Left lung (tissue), 10 donors: ENCODE measurements around the gene DAAM1. TPM values are rescaled to one million over a fixed set of nuclear protein-coding genes. Genes with fewer than 3 reads are reported as not detected.
A peak's percentile ranks its signal among the peaks of the same experiment; 100 is the strongest.

Experiments used
- ATAC-seq: fragments of 200-7000 bp; cut with Tn5 transposase; one replicate; pipeline ENCODE4 v1.9.1; 2020; ENCODE audit warnings: moderate library complexity
- DNase-seq, 4 donors: peaks; one replicate each; pipeline ENCODE4 v3.0.0-alpha.2; 2013 to 2020
- H3K27ac ChIP-seq, 2 donors: fragments of 200-600 bp; sonication (generic) in 1 of 2; one replicate each; pipeline versions ENCODE4 v1.5.0 to v1.8.0; 2020 to 2021
- H3K27me3 ChIP-seq, 2 donors: fragments of 200-600 bp; sonication (generic) in 1 of 2; one replicate each; pipeline versions ENCODE4 v1.5.0 to v1.8.0; 2020 to 2021
- H3K36me3 ChIP-seq, 2 donors: fragments of 200-600 bp; sonication (generic) in 1 of 2; one replicate each; pipeline versions ENCODE4 v1.5.0 to v1.8.0; 2020 to 2021
- H3K4me1 ChIP-seq, 2 donors: fragments of 200-600 bp; one replicate each; pipeline ENCODE4 v1.8.0; 2021
- H3K4me3 ChIP-seq, 2 donors: fragments of 200-600 bp; sonication (generic) in 1 of 2; one replicate each; pipeline versions ENCODE4 v1.5.0 to v1.8.0; 2020 to 2021; ENCODE audit warnings: mild to moderate bottlenecking in 1 of 2
- H3K9me3 ChIP-seq, 2 donors: fragments of 200-600 bp; sonication (generic) in 1 of 2; one replicate each; pipeline versions ENCODE4 v1.5.0 to v1.8.0; 2020 to 2021
- intact Hi-C, 2 donors: fragments of 100-400 bp; cut with DNase I; formaldehyde crosslinking; loops; one replicate each; pipeline versions ENCODE4 v1.11.2 to v1.14.2; 2022
- polyA plus RNA-seq, 6 donors: library from polyadenylated mRNA; unstranded; fragments of 120-200 nt; gene quantifications; one replicate each; pipeline ENCODE4 v1.2.1, GENCODE V29; 2013; ENCODE audit not compliant: insufficient read length in 6 of 6
- total RNA-seq, 2 donors: library from RNA; stranded (reverse); fragmentation: NEBNext Ultra II Directional; extraction: Animal tissue kit (Norgen Biotek cat#: 25700); gene quantifications; one replicate each; pipeline ENCODE4 v1.2.1, GENCODE V29; 2021
- TF ChIP-seq, protein P1 (sequence below), 2 donors: fragments of 200-600 bp; sonication (generic) in 1 of 2; IDR thresholded peaks; one replicate each; pipeline versions ENCODE4 v1.5.0 to v1.8.0; 2021; ENCODE audit warnings: antibody characterized with exemption in 2 of 2
- donor health status: DM: no; HTN: yes; CAD: no.
- donor health status: DM: no; HTN: no; CAD: no.

Gene DAAM1
- total and polyA plus RNA-seq, 8 donors, result 47.5 to 68.4 (median 51.0) TPM

DNA sequence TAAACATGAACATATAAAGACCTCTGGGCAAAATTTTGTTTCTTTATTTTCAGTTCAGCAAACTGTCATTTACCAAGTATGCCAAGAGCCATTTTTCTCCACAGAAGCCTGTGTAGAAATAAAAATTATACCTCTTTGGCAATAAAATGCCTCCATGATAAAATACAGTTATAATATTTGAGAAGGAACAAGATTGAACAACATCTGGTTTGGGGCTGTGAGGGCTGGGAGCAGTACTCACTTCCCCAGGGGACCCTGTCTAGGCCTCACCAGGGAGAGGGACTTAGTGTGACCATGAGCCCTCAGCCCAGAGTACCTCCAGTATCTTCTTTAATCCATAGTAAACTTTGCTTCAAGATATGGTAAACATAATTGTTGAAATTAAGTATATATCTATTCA is 65.1 kb downstream of the DAAM1 start:
- ATAC-seq (no peak), DNase-seq (no peak)
- TF ChIP-seq, protein P1, sequence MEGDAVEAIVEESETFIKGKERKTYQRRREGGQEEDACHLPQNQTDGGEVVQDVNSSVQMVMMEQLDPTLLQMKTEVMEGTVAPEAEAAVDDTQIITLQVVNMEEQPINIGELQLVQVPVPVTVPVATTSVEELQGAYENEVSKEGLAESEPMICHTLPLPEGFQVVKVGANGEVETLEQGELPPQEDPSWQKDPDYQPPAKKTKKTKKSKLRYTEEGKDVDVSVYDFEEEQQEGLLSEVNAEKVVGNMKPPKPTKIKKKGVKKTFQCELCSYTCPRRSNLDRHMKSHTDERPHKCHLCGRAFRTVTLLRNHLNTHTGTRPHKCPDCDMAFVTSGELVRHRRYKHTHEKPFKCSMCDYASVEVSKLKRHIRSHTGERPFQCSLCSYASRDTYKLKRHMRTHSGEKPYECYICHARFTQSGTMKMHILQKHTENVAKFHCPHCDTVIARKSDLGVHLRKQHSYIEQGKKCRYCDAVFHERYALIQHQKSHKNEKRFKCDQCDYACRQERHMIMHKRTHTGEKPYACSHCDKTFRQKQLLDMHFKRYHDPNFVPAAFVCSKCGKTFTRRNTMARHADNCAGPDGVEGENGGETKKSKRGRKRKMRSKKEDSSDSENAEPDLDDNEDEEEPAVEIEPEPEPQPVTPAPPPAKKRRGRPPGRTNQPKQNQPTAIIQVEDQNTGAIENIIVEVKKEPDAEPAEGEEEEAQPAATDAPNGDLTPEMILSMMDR (IDR thresholded peaks at IDR 0.05), result no peak
- Histone ChIP-seq H3K27ac (peak overlapping the region; percentile 72 to 84), H3K4me3 (no peak overlapping the region), H3K4me1 (peaks cover 34 to 36% of the 10 kb centered on the region in 2 donors), H3K9me3 (no peaks in the 10 kb centered on the region), H3K27me3 (no peaks in the 10 kb centered on the region), H3K36me3 (no peaks in the 10 kb centered on the region)
- intact Hi-C loops, result loop anchor here in 1 of 2 donors (10.0 kb wide), 1 partner anchor 59 kb away; no protein-coding TSS in a partner anchor

DNA sequence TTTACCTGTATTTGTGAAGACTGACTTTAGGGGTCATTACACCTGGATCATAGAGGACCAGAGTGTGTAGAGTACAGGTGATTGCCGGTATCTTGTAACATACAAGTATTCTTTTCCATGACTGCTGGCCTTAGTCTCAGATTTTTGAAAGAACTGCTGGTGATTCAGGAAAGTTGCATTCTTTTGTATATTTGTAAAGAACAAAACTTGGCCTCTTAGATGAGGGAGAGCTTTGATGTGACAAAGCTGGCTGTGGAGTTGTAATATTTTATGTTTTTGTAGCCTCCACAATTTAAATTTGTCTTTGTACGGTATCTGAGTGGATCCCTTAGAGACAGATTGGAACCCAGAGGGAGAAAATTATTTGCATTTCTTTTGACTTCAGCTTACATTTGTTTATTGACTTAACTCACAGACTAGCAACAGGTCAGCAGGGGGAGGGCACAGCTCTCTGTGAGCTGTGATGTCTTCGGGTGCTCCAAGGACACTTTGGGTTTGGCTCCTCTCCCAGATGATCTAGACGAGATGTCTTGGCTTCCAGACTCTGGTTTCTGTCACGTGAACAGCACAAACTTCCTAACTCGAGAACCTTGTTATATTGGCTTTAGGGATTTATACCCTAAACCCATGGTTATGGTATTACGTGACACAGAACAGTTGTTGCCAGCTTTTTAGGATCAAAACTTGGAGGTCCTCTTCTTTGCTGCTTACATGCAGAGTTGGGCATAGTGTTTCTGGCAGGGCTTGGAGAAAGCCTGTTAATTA is 65.9 kb downstream of the DAAM1 start:
- Histone ChIP-seq H3K4me3 (no peak overlapping the region), H3K27ac (peak overlapping the region; percentile 72 to 84), H3K36me3 (no peaks in the 10 kb centered on the region), H3K4me1 (peaks cover 34 to 36% of the 10 kb centered on the region in 2 donors), H3K27me3 (no peaks in the 10 kb centered on the region), H3K9me3 (no peaks in the 10 kb centered on the region)
- ATAC-seq (peak; percentile 87), DNase-seq (peak in 3 of 4 donors; percentile 79 to 92 (median 83))
- intact Hi-C loops, result loop anchor here in 1 of 2 donors (10.0 kb wide), 1 partner anchor 60 kb away; no protein-coding TSS in a partner anchor
- TF ChIP-seq, protein P1 (IDR thresholded peaks at IDR 0.05), result no peak

DNA sequence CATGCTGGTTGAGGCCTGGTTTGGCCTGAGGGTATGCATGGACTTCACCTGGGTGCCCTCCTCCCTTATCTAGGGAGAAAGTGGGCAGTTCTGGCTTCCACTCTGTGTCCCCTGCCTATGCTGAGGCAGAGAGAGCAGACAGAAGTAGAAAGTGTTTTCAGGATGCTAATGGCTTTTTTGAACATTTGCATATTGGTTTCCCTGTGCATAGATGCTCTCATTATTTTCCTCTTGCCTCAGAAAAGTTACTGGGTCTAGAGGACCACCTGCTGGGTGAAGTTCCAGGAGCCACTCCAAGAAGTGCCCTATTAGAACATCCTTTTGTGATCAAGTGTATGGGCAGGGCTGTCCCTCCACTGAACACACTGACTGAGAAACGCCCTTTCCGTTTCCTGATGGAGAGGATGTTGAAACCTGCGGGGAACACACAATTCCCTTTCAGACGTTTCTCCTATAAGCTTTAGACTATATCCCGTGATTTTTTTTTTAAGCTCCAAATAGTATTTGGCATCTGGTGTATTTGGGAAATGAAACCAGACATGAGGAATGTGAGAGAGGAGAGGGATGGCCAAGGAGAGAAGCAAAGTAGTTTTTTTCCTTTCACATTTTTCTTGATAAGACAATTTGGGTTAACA is 66.6 kb downstream of the DAAM1 start:
- TF ChIP-seq, protein P1 (IDR thresholded peaks at IDR 0.05), result no peak
- Histone ChIP-seq H3K4me1 (peaks cover 31 to 36% of the 10 kb centered on the region in 2 donors), H3K27me3 (no peaks in the 10 kb centered on the region), H3K4me3 (no peak overlapping the region), H3K27ac (peak overlapping the region; percentile 72 to 84), H3K9me3 (no peaks in the 10 kb centered on the region), H3K36me3 (no peaks in the 10 kb centered on the region)
- intact Hi-C loops, result loop anchor here in 1 of 2 donors (10.0 kb wide), 1 partner anchor 60 kb away; no protein-coding TSS in a partner anchor
- peak; percentile 61 for ATAC-seq
- no peak for DNase-seq

DNA sequence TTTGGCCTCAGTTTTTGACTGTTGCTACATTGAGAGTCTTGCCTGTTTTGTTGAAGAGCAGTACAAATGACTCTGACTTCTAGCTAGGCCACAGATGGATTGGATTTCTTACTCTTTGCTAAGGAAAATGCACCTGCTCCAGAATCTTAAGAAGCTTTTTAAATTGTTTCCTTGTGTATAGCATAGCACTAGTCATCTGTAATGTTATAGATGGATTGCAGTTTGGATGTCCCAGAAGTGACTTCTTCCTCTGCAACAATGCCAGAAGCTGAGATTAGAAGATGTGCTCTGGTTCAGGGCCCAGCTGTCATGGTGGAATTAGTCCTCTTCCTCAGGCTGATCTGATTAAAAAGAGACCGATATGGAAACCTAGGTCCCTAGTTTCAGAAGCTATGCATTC is 67.9 kb downstream of the DAAM1 start:
- Histone ChIP-seq H3K4me3 (no peak overlapping the region), H3K9me3 (no peaks in the 10 kb centered on the region), H3K36me3 (no peaks in the 10 kb centered on the region), H3K27ac (peak overlapping the region in 1 of 2 donors; percentile 72), H3K27me3 (no peaks in the 10 kb centered on the region), H3K4me1 (peaks cover 31 to 36% of the 10 kb centered on the region in 2 donors)
- intact Hi-C loops, result loop anchor here in 1 of 2 donors (10.0 kb wide), 1 partner anchor 62 kb away; no protein-coding TSS in a partner anchor
- TF ChIP-seq, protein P1 (IDR thresholded peaks at IDR 0.05), result no peak
- DNase-seq, result no peak
- no peak for ATAC-seq

DNA sequence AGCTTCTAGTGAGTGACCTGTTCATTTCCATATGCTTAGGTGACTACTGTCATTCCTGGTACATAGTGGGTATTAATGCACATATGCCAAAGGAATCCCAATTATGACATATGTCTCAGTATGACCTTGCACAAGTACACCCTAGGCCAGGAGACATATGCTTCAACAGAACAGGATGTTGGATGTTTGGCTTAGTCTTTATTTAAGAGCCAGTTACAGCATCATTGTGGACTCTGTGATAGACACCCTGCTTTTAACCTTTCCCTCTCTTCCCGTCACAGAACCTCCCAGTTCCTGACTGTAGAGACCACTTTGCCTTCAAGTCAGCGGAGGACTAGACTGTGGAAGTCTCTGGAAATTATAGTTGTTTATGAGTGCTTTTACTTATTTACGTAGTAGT is 72.9 kb downstream of the DAAM1 start:
- H3K4me3 ChIP-seq, result no peak overlapping the region
- no peak overlapping the region for H3K27ac ChIP-seq
- DNase-seq, result no peak
- no peaks in the 10 kb centered on the region for H3K27me3 ChIP-seq
- no peaks in the 10 kb centered on the region for H3K9me3 ChIP-seq
- H3K36me3 ChIP-seq, result peaks cover 0 to 9% of the 10 kb centered on the region in 2 donors
- TF ChIP-seq, protein P1 (IDR thresholded peaks at IDR 0.05), result no peak
- H3K4me1 ChIP-seq, result no peaks in the 10 kb centered on the region
- no peak for ATAC-seq
- intact Hi-C loops, result no loop called here
